ENCODE data around the gene ATP9B.

GRCh38 chr18:79135924-79136323 is 66.7 kb downstream of the ATP9B start:
- TF ChIP-seq, protein P1, sequence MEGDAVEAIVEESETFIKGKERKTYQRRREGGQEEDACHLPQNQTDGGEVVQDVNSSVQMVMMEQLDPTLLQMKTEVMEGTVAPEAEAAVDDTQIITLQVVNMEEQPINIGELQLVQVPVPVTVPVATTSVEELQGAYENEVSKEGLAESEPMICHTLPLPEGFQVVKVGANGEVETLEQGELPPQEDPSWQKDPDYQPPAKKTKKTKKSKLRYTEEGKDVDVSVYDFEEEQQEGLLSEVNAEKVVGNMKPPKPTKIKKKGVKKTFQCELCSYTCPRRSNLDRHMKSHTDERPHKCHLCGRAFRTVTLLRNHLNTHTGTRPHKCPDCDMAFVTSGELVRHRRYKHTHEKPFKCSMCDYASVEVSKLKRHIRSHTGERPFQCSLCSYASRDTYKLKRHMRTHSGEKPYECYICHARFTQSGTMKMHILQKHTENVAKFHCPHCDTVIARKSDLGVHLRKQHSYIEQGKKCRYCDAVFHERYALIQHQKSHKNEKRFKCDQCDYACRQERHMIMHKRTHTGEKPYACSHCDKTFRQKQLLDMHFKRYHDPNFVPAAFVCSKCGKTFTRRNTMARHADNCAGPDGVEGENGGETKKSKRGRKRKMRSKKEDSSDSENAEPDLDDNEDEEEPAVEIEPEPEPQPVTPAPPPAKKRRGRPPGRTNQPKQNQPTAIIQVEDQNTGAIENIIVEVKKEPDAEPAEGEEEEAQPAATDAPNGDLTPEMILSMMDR (IDR thresholded peaks at IDR 0.05; ENCODE audit: low read depth, low read length, missing input control) = no peak
- TF ChIP-seq MAX (IDR thresholded peaks at IDR 0.05) (no peak), REST (IDR thresholded peaks at IDR 0.05) (no peak), EGR1 (IDR thresholded peaks at IDR 0.05; ENCODE audit: low read depth in 2 of 2) (no peak), NR2F2 (IDR thresholded peaks at IDR 0.05) (no peak)
- TF ChIP-seq, protein P2, sequence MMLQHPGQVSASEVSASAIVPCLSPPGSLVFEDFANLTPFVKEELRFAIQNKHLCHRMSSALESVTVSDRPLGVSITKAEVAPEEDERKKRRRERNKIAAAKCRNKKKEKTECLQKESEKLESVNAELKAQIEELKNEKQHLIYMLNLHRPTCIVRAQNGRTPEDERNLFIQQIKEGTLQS (IDR thresholded peaks at IDR 0.05) = no peak

Data from liver (tissue), 3 donors.